ENCODE measurements around the gene CDC14A. TPM values are rescaled to one million over a fixed set of nuclear protein-coding genes. Genes with fewer than 3 reads are reported as not detected.

CDC14A gene
- total RNA-seq, 1 experiment from 2014 or later, result 11.1 TPM

GRCh38 chr1:100362821-100363466 lies 10.6 kb downstream of the CDC14A start:
- CTCF ChIA-PET, result interaction anchor here (1.0 to 1.6 kb wide), 3 partner anchors 10 to 96 kb away, joined by 3 to 8 read pairs (median 4); partner anchors contain the start of gene CDC14A
- no peak overlapping the region for H3K4me3 Mint-ChIP-seq
- H3K27me3 Mint-ChIP-seq (ENCODE audit: low read depth), result no peaks in the 10 kb centered on the region
- no peaks in the 10 kb centered on the region for H3K9me3 Mint-ChIP-seq
- POLR2A ChIA-PET, result interaction anchor here (4.1 kb wide), 1 partner anchor 10 kb away, joined by 15 read pairs; the partner anchor contains the start of gene CDC14A
- TF ChIP-seq GTF2I (CRISPR knock-in tag; conservative IDR thresholded peaks at IDR 0.05), result no peak
- no peak for TF ChIP-seq PREB (CRISPR knock-in tag; IDR thresholded peaks at IDR 0.05; ENCODE audit: borderline replicate concordance)
- peak overlapping the region; percentile 63; the same call in 1 of the 2 replicates for H3K27ac Mint-ChIP-seq
- peaks cover 11% of the 10 kb centered on the region; the same call in 1 of the 2 replicates for H3K36me3 Mint-ChIP-seq
- H3K4me1 Mint-ChIP-seq, result peaks cover 37% of the 10 kb centered on the region
- peak; percentile 85 for ATAC-seq
- DNase-seq (ENCODE audit: low spot score), result peak; percentile 52

GRCh38 chr1:100363831-100364230 lies 11.5 kb downstream of the CDC14A start:
- H3K36me3 Mint-ChIP-seq, result peaks cover 11% of the 10 kb centered on the region; the same call in 1 of the 2 replicates
- no peaks in the 10 kb centered on the region for H3K27me3 Mint-ChIP-seq (ENCODE audit: low read depth)
- H3K4me1 Mint-ChIP-seq, result peaks cover 37% of the 10 kb centered on the region
- DNase-seq (ENCODE audit: low spot score) (no peak), ATAC-seq (no peak)
- no peak overlapping the region for H3K27ac Mint-ChIP-seq
- H3K9me3 Mint-ChIP-seq, result no peaks in the 10 kb centered on the region
- no peak for TF ChIP-seq OVOL2 (CRISPR knock-in tag; IDR thresholded peaks at IDR 0.05; ENCODE audit: borderline replicate concordance)
- TF ChIP-seq FOXJ3 (CRISPR knock-in tag; IDR thresholded peaks at IDR 0.05; ENCODE audit: borderline replicate concordance), result no peak
- TF ChIP-seq ZNF232 (CRISPR knock-in tag; IDR thresholded peaks at IDR 0.05), result no peak
- no peak for TF ChIP-seq ZNF263 (CRISPR knock-in tag; IDR thresholded peaks at IDR 0.05; ENCODE audit: low read depth)
- no peak for TF ChIP-seq ETV6 (CRISPR knock-in tag; IDR thresholded peaks at IDR 0.05)
- TF ChIP-seq CBFB (CRISPR knock-in tag; IDR thresholded peaks at IDR 0.05; ENCODE audit: low read depth), result no peak
- no peak for TF ChIP-seq NR2C2 (CRISPR knock-in tag; IDR thresholded peaks at IDR 0.05)
- TF ChIP-seq TEAD1 (CRISPR knock-in tag; IDR thresholded peaks at IDR 0.05), result no peak
- no peak for TF ChIP-seq AR (CRISPR knock-in tag; IDR thresholded peaks at IDR 0.05)
- TF ChIP-seq IRF1 (CRISPR knock-in tag; IDR thresholded peaks at IDR 0.05), result no peak
- no peak for TF ChIP-seq MXD4 (CRISPR knock-in tag; IDR thresholded peaks at IDR 0.05; ENCODE audit: borderline replicate concordance)
- TF ChIP-seq ZNF671 (CRISPR knock-in tag; IDR thresholded peaks at IDR 0.05), result no peak
- no peak for TF ChIP-seq ZNF396 (CRISPR knock-in tag; IDR thresholded peaks at IDR 0.05; ENCODE audit: borderline replicate concordance)
- no peak for TF ChIP-seq SOX15 (CRISPR knock-in tag; IDR thresholded peaks at IDR 0.05)
- TF ChIP-seq GABPB1 (CRISPR knock-in tag; IDR thresholded peaks at IDR 0.05), result no peak
- TF ChIP-seq TEAD4 (CRISPR knock-in tag; IDR thresholded peaks at IDR 0.05), result no peak
- TF ChIP-seq ZNF425 (CRISPR knock-in tag; conservative IDR thresholded peaks at IDR 0.05), result no peak
- no peak for TF ChIP-seq EMX1 (CRISPR knock-in tag; IDR thresholded peaks at IDR 0.05)
- POLR2A ChIA-PET, result interaction anchor here (4.1 kb wide), 1 partner anchor 11 kb away, joined by 15 read pairs; the partner anchor contains the start of gene CDC14A
- CTCF ChIA-PET, result interaction anchor here (1.2 to 1.5 kb wide), 2 partner anchors 11 to 92 kb away, joined by 4 read pairs; partner anchors contain the start of gene CDC14A
- no peak overlapping the region for H3K4me3 Mint-ChIP-seq
